ENCODE results near the gene FNDC10.

FNDC10 gene

GRCh38 chr1:1613509-1614082, 13.7 kb upstream of the FNDC10 start:
- no peak for TF ChIP-seq CTCF (conservative IDR thresholded peaks at IDR 0.05)
- H3K27ac ChIP-seq, result peak overlapping the region; percentile 99

- TF ChIP-seq CTCF (conservative IDR thresholded peaks at IDR 0.05), result no peak
- no peak overlapping the region for H3K27ac ChIP-seq
These were observed 12.1 kb upstream of the FNDC10 start for GRCh38 chr1:1612104-1612400.

- no peak overlapping the region; the same call in 1 of the 2 replicates for H3K27ac ChIP-seq
- no peak for TF ChIP-seq CTCF (conservative IDR thresholded peaks at IDR 0.05)
These were observed 10.9 kb upstream of the FNDC10 start for GRCh38 chr1:1610796-1611195.

- TF ChIP-seq CTCF (conservative IDR thresholded peaks at IDR 0.05), result no peak
These were observed 10.0 kb upstream of the FNDC10 start for GRCh38 chr1:1609822-1610485.

GRCh38 chr1:1606232-1606631, 6.3 kb upstream of the FNDC10 start:
- H3K27ac ChIP-seq, result no peak overlapping the region
- TF ChIP-seq CTCF (conservative IDR thresholded peaks at IDR 0.05), result no peak

More at GRCh38 chr1:1609822-1610485, 10.0 kb upstream of the FNDC10 start:
- H3K27ac ChIP-seq, result peak overlapping the region; percentile 45; the same call in 1 of the 2 replicates

- no peak overlapping the region for H3K27ac ChIP-seq
These were observed 5.8 kb upstream of the FNDC10 start for GRCh38 chr1:1605724-1606123.

GRCh38 chr1:1605034-1605591, 5.2 kb upstream of the FNDC10 start:
- TF ChIP-seq CTCF (conservative IDR thresholded peaks at IDR 0.05), result no peak
- H3K27ac ChIP-seq, result no peak overlapping the region

More at GRCh38 chr1:1605724-1606123, 5.8 kb upstream of the FNDC10 start:
- TF ChIP-seq CTCF (conservative IDR thresholded peaks at IDR 0.05), result no peak

Data from VCaP (cell line).